ENCODE results near the gene ARAP2.

The ARAP2 gene

GRCh38 chr4:36256398-36256891 lies 12.1 kb upstream of the ARAP2 start:
- no peak for DNase-seq (ENCODE audit: low spot score)

GRCh38 chr4:36255577-36255976 lies 11.3 kb upstream of the ARAP2 start:
- peak; percentile 85 for DNase-seq (ENCODE audit: low spot score)

GRCh38 chr4:36254371-36254770 lies 10.1 kb upstream of the ARAP2 start:
- DNase-seq (ENCODE audit: low spot score), result no peak

GRCh38 chr4:36251983-36252382 lies 7.7 kb upstream of the ARAP2 start:
- no peak for DNase-seq (ENCODE audit: low spot score)

- no peak for DNase-seq (ENCODE audit: low spot score)
These were observed 5.3 kb upstream of the ARAP2 start for GRCh38 chr4:36249610-36250009.

GRCh38 chr4:36243355-36244256 lies 708 bp downstream of the ARAP2 start:
- peak; percentile 39 for DNase-seq (ENCODE audit: low spot score)

- no peak for DNase-seq (ENCODE audit: low spot score)
These were observed 1.5 kb downstream of the ARAP2 start for GRCh38 chr4:36242629-36243354.

- DNase-seq (ENCODE audit: low spot score), result peak; percentile 56
These were observed 2.5 kb downstream of the ARAP2 start for GRCh38 chr4:36241771-36242170.

GRCh38 chr4:36237366-36238313 lies 6.7 kb downstream of the ARAP2 start:
- DNase-seq (ENCODE audit: low spot score), result no peak

GRCh38 chr4:36236159-36236558 lies 8.2 kb downstream of the ARAP2 start:
- DNase-seq (ENCODE audit: low spot score), result no peak

GRCh38 chr4:36235306-36235705 lies 9.0 kb downstream of the ARAP2 start:
- no peak for DNase-seq (ENCODE audit: low spot score)

- no peak for DNase-seq (ENCODE audit: low spot score)
These were observed 10.6 kb downstream of the ARAP2 start for GRCh38 chr4:36233567-36234266.

- DNase-seq (ENCODE audit: low spot score), result no peak
These were observed 13.8 kb downstream of the ARAP2 start for GRCh38 chr4:36230534-36230933.

GRCh38 chr4:36227913-36228312 lies 16.4 kb downstream of the ARAP2 start:
- no peak for DNase-seq (ENCODE audit: low spot score)

- DNase-seq (ENCODE audit: low spot score), result no peak
These were observed 17.7 kb downstream of the ARAP2 start for GRCh38 chr4:36226430-36227227.

- DNase-seq (ENCODE audit: low spot score), result no peak
These were observed 19.1 kb downstream of the ARAP2 start for GRCh38 chr4:36224972-36225903.

GRCh38 chr4:36222702-36223101 lies 21.6 kb downstream of the ARAP2 start:
- DNase-seq (ENCODE audit: low spot score), result no peak

GRCh38 chr4:36220776-36221175 lies 23.5 kb downstream of the ARAP2 start:
- DNase-seq (ENCODE audit: low spot score), result no peak

- DNase-seq (ENCODE audit: low spot score), result no peak
These were observed 26.2 kb downstream of the ARAP2 start for GRCh38 chr4:36218121-36218520.

All from CD4-positive, alpha-beta T cell treated with Interleukin-6 at 100 ng/mL for 8 hours (primary cell).